WTC11 (cell line): Measurements from ENCODE around the gene IL1F10.

Experiments used
- ATF3 ChIP-seq: sonication (generic); formaldehyde crosslinking; conservative IDR thresholded peaks from 2 replicates; pipeline ENCODE4 v1.8.1; 2022; ENCODE audit warnings: mild to moderate bottlenecking, missing genetic modification reagents
- ESRRA ChIP-seq: sonication (generic); formaldehyde crosslinking; IDR thresholded peaks from 2 replicates; pipeline ENCODE4 v1.8.1; 2022; ENCODE audit warnings: mild to moderate bottlenecking, missing genetic modification reagents, borderline replicate concordance
- FOXK1 ChIP-seq: sonication (generic); formaldehyde crosslinking; IDR thresholded peaks from 2 replicates; pipeline ENCODE4 v1.8.0; 2022; ENCODE audit warnings: mild to moderate bottlenecking, moderate library complexity, missing genetic modification reagents
- HMGXB4 ChIP-seq: sonication (generic); formaldehyde crosslinking; IDR thresholded peaks from 2 replicates; pipeline ENCODE4 v1.8.1; 2023; ENCODE audit warnings: mild to moderate bottlenecking, moderate library complexity, missing genetic modification reagents
- MYBL2 ChIP-seq: sonication (generic); formaldehyde crosslinking; IDR thresholded peaks from 2 replicates; pipeline ENCODE4 v1.8.1; 2023; ENCODE audit warnings: mild to moderate bottlenecking, moderate library complexity, missing genetic modification reagents
- NFYB ChIP-seq: sonication (generic); formaldehyde crosslinking; conservative IDR thresholded peaks from 2 replicates; pipeline ENCODE4 v1.8.0; 2022; ENCODE audit warnings: low read depth, missing genetic modification reagents
- SMAD3 ChIP-seq: sonication (generic); formaldehyde crosslinking; IDR thresholded peaks from 2 replicates; pipeline ENCODE4 v1.8.0; 2022; ENCODE audit warnings: missing genetic modification reagents, mild to moderate bottlenecking, borderline replicate concordance
- SP1 ChIP-seq: sonication (generic); formaldehyde crosslinking; conservative IDR thresholded peaks from 2 replicates; pipeline ENCODE4 v1.8.1; 2022; ENCODE audit warnings: missing genetic modification reagents
- ZNF232 ChIP-seq: sonication (generic); formaldehyde crosslinking; IDR thresholded peaks from 2 replicates; pipeline ENCODE4 v1.8.0; 2022; ENCODE audit warnings: mild to moderate bottlenecking, missing genetic modification reagents
- TF ChIP-seq, protein P1 (sequence below): fragments of 200-600 bp; IDR thresholded peaks from 2 replicates; pipeline ENCODE4 v1.8.0; 2022; ENCODE audit warnings: antibody characterized with exemption

DNA sequence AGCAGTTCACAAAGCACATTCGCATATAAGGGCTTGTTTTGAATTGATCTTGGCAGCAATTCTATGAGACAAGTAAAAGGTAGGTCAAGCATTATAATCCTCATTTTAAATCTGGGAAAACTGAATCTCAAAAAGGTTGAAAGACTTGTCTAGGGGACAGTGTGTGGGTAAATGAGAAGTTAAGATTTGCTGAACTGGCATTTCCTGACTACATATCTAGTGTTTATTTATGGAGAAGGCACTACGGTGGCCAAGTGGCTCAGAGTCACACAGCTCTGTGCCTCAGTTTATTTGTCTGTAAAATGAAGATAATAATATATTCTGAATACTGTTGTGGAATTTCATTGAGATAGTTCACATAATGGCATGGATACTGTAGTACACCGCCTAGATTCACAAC, 43.4 kb downstream of the IL1F10 start:
- TF ChIP-seq HMGXB4 (no peak), MYBL2 (no peak), SMAD3 (CRISPR knock-in tag) (no peak), ATF3 (CRISPR knock-in tag) (no peak), ZNF232 (no peak), FOXK1 (CRISPR knock-in tag) (no peak), SP1 (CRISPR knock-in tag) (no peak), NFYB (CRISPR knock-in tag) (no peak), ESRRA (no peak)
- TF ChIP-seq, protein P1, sequence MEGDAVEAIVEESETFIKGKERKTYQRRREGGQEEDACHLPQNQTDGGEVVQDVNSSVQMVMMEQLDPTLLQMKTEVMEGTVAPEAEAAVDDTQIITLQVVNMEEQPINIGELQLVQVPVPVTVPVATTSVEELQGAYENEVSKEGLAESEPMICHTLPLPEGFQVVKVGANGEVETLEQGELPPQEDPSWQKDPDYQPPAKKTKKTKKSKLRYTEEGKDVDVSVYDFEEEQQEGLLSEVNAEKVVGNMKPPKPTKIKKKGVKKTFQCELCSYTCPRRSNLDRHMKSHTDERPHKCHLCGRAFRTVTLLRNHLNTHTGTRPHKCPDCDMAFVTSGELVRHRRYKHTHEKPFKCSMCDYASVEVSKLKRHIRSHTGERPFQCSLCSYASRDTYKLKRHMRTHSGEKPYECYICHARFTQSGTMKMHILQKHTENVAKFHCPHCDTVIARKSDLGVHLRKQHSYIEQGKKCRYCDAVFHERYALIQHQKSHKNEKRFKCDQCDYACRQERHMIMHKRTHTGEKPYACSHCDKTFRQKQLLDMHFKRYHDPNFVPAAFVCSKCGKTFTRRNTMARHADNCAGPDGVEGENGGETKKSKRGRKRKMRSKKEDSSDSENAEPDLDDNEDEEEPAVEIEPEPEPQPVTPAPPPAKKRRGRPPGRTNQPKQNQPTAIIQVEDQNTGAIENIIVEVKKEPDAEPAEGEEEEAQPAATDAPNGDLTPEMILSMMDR: no peak
